GM08714 (cell line): ENCODE data around the gene ACSL6.

ENCODE experiments used
- H3K4me3 ChIP-seq: fragments of 200-500 bp; sonication (Bioruptor generic); 2 replicates; pipeline ENCODE4 v1.5.1; 2014; ENCODE audit warnings: mild to moderate bottlenecking, low read length, inconsistent platforms
- ZNF274 ChIP-seq: IDR thresholded peaks from 2 replicates; pipeline ENCODE4 v1.6.1; 2012; ENCODE audit warnings: mild to moderate bottlenecking, low read depth, low read length

Gene ACSL6

GRCh38 chr5:132011622-132012343 is at the start of gene ACSL6:
ACSL6 (minus strand) TSS chr5:132011658; CDS start chr5:132011553, 105 bp downstream.
- no peak for TF ChIP-seq ZNF274
- peak within 1 kb of the TSS; percentile 17; the same call in 1 of the 2 replicates for H3K4me3 ChIP-seq

- H3K4me3 ChIP-seq = no peak within 1 kb of the TSS
- TF ChIP-seq ZNF274 = no peak
Observed at GRCh38 chr5:132060501-132061161, 49.2 kb upstream of the ACSL6 start, which contains the start of gene IL3. IL3 (plus strand) TSS chr5:132060655; CDS start chr5:132060707, 52 bp downstream.

- H3K4me3 ChIP-seq = no peak overlapping the region
- no peak for TF ChIP-seq ZNF274
Observed at GRCh38 chr5:132059696-132060500, 48.4 kb upstream of the ACSL6 start.

- H3K4me3 ChIP-seq = no peak overlapping the region
- TF ChIP-seq ZNF274 = no peak
Observed at GRCh38 chr5:132059043-132059695, 47.7 kb upstream of the ACSL6 start.

- no peak for TF ChIP-seq ZNF274
- H3K4me3 ChIP-seq = no peak overlapping the region
Observed at GRCh38 chr5:132058646-132059042, 47.2 kb upstream of the ACSL6 start.

GRCh38 chr5:132057498-132058255 is 46.2 kb upstream of the ACSL6 start:
- H3K4me3 ChIP-seq = no peak overlapping the region
- no peak for TF ChIP-seq ZNF274

GRCh38 chr5:132056610-132057497 is 45.4 kb upstream of the ACSL6 start:
- H3K4me3 ChIP-seq = no peak overlapping the region
- no peak for TF ChIP-seq ZNF274

- no peak for TF ChIP-seq ZNF274
- H3K4me3 ChIP-seq = no peak overlapping the region
Observed at GRCh38 chr5:132055808-132056609, 44.6 kb upstream of the ACSL6 start.

- H3K4me3 ChIP-seq = no peak overlapping the region
- TF ChIP-seq ZNF274 = no peak
Observed at GRCh38 chr5:132055441-132055807, 44.0 kb upstream of the ACSL6 start.

- TF ChIP-seq ZNF274 = no peak
- H3K4me3 ChIP-seq = no peak overlapping the region
Observed at GRCh38 chr5:132054697-132055440, 43.4 kb upstream of the ACSL6 start.

GRCh38 chr5:132054031-132054696 is 42.7 kb upstream of the ACSL6 start:
- no peak overlapping the region for H3K4me3 ChIP-seq
- no peak for TF ChIP-seq ZNF274
